C4-2B (cell line): ENCODE measurements around the gene FAM229A.

Experiments used
- ZFX ChIP-seq: fragments of 450-650 bp; IDR thresholded peaks from 2 replicates; pipeline ENCODE4 v1.6.1; 2017
- TF ChIP-seq, protein P1 (sequence below): fragments of 450-650 bp; conservative IDR thresholded peaks from 2 replicates; pipeline ENCODE4 v1.5.1; 2017; ENCODE audit warnings: mild to moderate bottlenecking

DNA sequence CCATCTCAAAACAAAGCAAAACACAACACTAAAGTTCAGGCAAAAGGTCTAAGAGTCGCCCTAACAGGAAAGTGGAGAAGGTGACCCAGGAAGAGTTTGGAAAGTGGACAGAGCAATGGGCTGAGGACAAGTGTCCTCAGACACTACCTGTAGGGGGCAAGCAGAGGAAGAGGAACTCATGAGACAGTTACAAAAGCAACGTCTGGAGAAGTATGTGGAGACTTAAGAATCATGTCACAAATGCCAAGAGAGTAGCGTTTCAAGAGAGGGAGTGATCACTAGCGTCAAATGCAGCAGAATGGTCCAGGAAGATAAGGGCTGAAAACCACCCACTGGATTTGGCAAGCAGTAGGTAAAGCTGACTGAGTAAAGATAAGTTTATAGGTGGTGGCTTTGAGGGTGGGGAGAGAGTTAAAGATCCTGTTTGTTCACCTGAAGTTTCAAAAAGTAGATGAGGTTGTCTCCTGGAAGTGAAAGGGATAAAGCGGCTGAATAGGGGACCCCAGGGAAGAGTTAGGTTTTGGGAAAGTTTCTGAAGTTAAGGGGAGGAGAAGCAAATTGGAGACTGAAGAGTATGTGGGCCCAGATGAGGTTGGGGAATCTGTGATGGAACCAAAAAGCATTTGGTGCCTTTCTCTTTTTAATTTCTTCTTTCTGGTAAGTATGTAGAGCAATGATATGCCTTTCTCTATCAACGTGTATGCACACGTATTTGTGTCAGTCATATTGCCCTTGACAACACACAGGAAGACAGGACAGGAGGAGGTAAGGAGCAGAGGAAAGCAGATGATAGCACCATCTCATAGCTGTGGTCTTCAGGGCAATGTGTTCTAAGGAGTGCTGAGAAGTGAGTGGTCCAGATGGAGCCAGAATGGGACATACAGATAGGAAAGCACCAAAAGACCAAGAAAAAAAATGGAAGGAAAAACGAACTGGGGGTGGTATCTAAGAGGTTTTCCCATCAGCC lies 28.9 kb upstream of the FAM229A start:
- TF ChIP-seq, protein P1, sequence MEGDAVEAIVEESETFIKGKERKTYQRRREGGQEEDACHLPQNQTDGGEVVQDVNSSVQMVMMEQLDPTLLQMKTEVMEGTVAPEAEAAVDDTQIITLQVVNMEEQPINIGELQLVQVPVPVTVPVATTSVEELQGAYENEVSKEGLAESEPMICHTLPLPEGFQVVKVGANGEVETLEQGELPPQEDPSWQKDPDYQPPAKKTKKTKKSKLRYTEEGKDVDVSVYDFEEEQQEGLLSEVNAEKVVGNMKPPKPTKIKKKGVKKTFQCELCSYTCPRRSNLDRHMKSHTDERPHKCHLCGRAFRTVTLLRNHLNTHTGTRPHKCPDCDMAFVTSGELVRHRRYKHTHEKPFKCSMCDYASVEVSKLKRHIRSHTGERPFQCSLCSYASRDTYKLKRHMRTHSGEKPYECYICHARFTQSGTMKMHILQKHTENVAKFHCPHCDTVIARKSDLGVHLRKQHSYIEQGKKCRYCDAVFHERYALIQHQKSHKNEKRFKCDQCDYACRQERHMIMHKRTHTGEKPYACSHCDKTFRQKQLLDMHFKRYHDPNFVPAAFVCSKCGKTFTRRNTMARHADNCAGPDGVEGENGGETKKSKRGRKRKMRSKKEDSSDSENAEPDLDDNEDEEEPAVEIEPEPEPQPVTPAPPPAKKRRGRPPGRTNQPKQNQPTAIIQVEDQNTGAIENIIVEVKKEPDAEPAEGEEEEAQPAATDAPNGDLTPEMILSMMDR: no peak
- no peak for TF ChIP-seq ZFX
